H1 (cell line): ENCODE measurements around the gene ANO2. TPM values are rescaled to one million over a fixed set of nuclear protein-coding genes. Genes with fewer than 3 reads are reported as not detected.

Source experiments
- CTCF ChIA-PET: fragments of 300-600 bp; sonication (Branson Sonifier 250); formaldehyde crosslinking; loops from one replicate; lab custom pipeline; 2021; ENCODE audit not compliant: partially characterized antibody; lab: Charles Lee
- POLR2A ChIA-PET: fragments of 300-600 bp; sonication (Branson Sonifier 250); formaldehyde crosslinking; loops from one replicate; lab custom pipeline; 2021; ENCODE audit warnings: inconsistent platforms; ENCODE audit not compliant: partially characterized antibody; lab: Charles Lee
- DNase-seq, 2 experiments: peaks; one replicate each; pipeline versions ENCODE4 v3.0.0 to v3.0.0-alpha.2; 2010 to 2022; ENCODE audit warnings: low spot score in 2 of 2, low read depth in 1 of 2, mixed read lengths in 1 of 2
- FAIRE-seq: peaks from 2 replicates; lab custom pipeline; 2011; peaks lifted over from hg19 to GRCh38; lab: Jason Lieb, UNC
- H2AFZ ChIP-seq: 2 replicates; pipeline ENCODE4 v1.8.1; 2012; ENCODE audit warnings: low read length, inconsistent platforms
- H2AK5ac ChIP-seq: 2 replicates; pipeline ENCODE4 v1.6.1; 2013; ENCODE audit warnings: low read depth, low read length
- H2BK120ac ChIP-seq: replicated peaks from 2 replicates; pipeline ENCODE3; 2013; ENCODE audit warnings: low read depth, low read length, inconsistent platforms
- H2BK12ac ChIP-seq: 2 replicates; pipeline ENCODE4 v1.6.1; 2013; ENCODE audit warnings: low read depth, low read length
- H2BK15ac ChIP-seq: 2 replicates; pipeline ENCODE4 v1.6.1; 2013; ENCODE audit warnings: low read length
- H2BK20ac ChIP-seq: 2 replicates; pipeline ENCODE4 v1.6.1; 2013; ENCODE audit warnings: low read length
- H2BK5ac ChIP-seq: 2 replicates; pipeline ENCODE4 v1.6.1; 2013; ENCODE audit warnings: low read depth, low read length
- H3K14ac ChIP-seq: 2 replicates; pipeline ENCODE4 v1.6.1; 2013; ENCODE audit warnings: inconsistent platforms; ENCODE audit not compliant: insufficient read length
- H3K18ac ChIP-seq: 2 replicates; pipeline ENCODE4 v1.6.1; 2013; ENCODE audit warnings: low read length; ENCODE audit errors: extremely low read depth
- H3K23ac ChIP-seq: 2 replicates; pipeline ENCODE4 v1.6.1; 2013; ENCODE audit warnings: inconsistent platforms; ENCODE audit not compliant: insufficient read length
- H3K23me2 ChIP-seq: 2 replicates; pipeline ENCODE4 v1.6.1; 2013; ENCODE audit warnings: low read depth, low read length
- H3K27ac ChIP-seq: 2 replicates; pipeline ENCODE4 v1.6.1; 2011; ENCODE audit warnings: low read depth, low read length, inconsistent platforms
- H3K27me3 ChIP-seq, 4 experiments: replicated peaks in 1 of 4; 1 replicate in 1 of 4; 2 replicates in 3 of 4; pipeline versions ENCODE4 v1.6.1 to v1.8.1; 2011 to 2013; ENCODE audit warnings: low read length in 3 of 4, mild to moderate bottlenecking in 3 of 4, inconsistent platforms in 2 of 4, mixed read lengths in 2 of 4, moderate library complexity in 1 of 4; ENCODE audit not compliant: control insufficient read depth in 3 of 4, insufficient read depth in 3 of 4; ENCODE audit errors: extremely low read depth in 1 of 4
- H3K36me3 ChIP-seq, 4 experiments: 2 replicates each; pipeline versions ENCODE4 v1.6.1 to v1.8.1; 2011 to 2013; ENCODE audit warnings: mild to moderate bottlenecking in 4 of 4, low read length in 3 of 4, moderate library complexity in 2 of 4, control low read depth in 1 of 4, inconsistent platforms in 1 of 4; ENCODE audit not compliant: insufficient read depth in 4 of 4, control insufficient read depth in 2 of 4
- H3K4ac ChIP-seq: replicated peaks from 2 replicates; pipeline ENCODE3; 2013; ENCODE audit warnings: low read length, low read depth, mixed read lengths, inconsistent platforms; ENCODE audit not compliant: insufficient read length
- H3K4me1 ChIP-seq, 4 experiments: replicated peaks in 1 of 4; 1 replicate in 1 of 4; 2 replicates in 3 of 4; pipeline versions ENCODE4 v1.6.1 to v1.8.1; 2011 to 2013; ENCODE audit warnings: low read length in 3 of 4, inconsistent platforms in 2 of 4, mixed read lengths in 1 of 4; ENCODE audit not compliant: insufficient read depth in 4 of 4, control insufficient read depth in 3 of 4
- H3K4me2 ChIP-seq, 2 experiments: 2 replicates each; pipeline versions ENCODE4 v1.6.1 to v1.8.1; 2011 to 2013; ENCODE audit warnings: low read depth in 2 of 2, low read length in 2 of 2, control low read depth in 1 of 2, inconsistent platforms in 1 of 2, mild to moderate bottlenecking in 1 of 2; ENCODE audit not compliant: insufficient read depth in 1 of 2
- H3K4me3 ChIP-seq, 4 experiments: fragments of 200-600, 300-600 bp in 1 of 4; sonication (generic), shearing (Covaris generic), sonication (Bioruptor Twin) in 1 of 4; 2 replicates each; pipeline versions ENCODE4 v1.5.1 to v1.8.1; 2011 to 2016; ENCODE audit warnings: low read length in 4 of 4, low read depth in 3 of 4, control low read depth in 2 of 4, inconsistent platforms in 2 of 4, mild to moderate bottlenecking in 2 of 4, mixed read lengths in 1 of 4, moderate library complexity in 1 of 4; ENCODE audit not compliant: insufficient read depth in 2 of 4; ENCODE audit errors: extremely low read depth in 1 of 4
- H3K56ac ChIP-seq: replicated peaks from 2 replicates; pipeline ENCODE3; 2013; ENCODE audit warnings: low read depth, mild to moderate bottlenecking, mixed read lengths, low read length, inconsistent platforms; ENCODE audit not compliant: insufficient read length
- H3K79me1 ChIP-seq: 2 replicates; pipeline ENCODE4 v1.6.1; 2013; ENCODE audit warnings: low read depth, low read length, control low read depth
- H3K79me2 ChIP-seq, 2 experiments: 2 replicates each; pipeline versions ENCODE4 v1.6.1 to v1.8.1; 2012 to 2013; ENCODE audit warnings: low read length in 2 of 2, mild to moderate bottlenecking in 2 of 2, inconsistent platforms in 1 of 2; ENCODE audit not compliant: insufficient read depth in 2 of 2, control insufficient read depth in 1 of 2
- H3K9ac ChIP-seq, 4 experiments: replicated peaks in 1 of 4; 1 replicate in 1 of 4; 2 replicates in 3 of 4; pipeline versions ENCODE4 v1.6.1 to v1.8.1; 2011 to 2013; ENCODE audit warnings: low read depth in 3 of 4, low read length in 3 of 4, control low read depth in 2 of 4, mild to moderate bottlenecking in 2 of 4, moderate library complexity in 2 of 4, inconsistent platforms in 1 of 4; ENCODE audit errors: extremely low read depth in 1 of 4
- H3K9me3 ChIP-seq, 2 experiments: 2 replicates each; pipeline versions ENCODE4 v1.6.1 to v1.8.1; 2012 to 2013; ENCODE audit warnings: mild to moderate bottlenecking in 2 of 2, moderate library complexity in 2 of 2, control low read depth in 1 of 2, inconsistent platforms in 1 of 2, low read depth in 1 of 2, low read length in 1 of 2, mixed read lengths in 1 of 2; ENCODE audit not compliant: insufficient read depth in 2 of 2
- H4K20me1 ChIP-seq, 2 experiments: replicated peaks in 1 of 2; 2 replicates each; pipeline versions ENCODE3 to v1.8.1; 2011 to 2013; ENCODE audit warnings: inconsistent platforms in 2 of 2, low read length in 2 of 2, mild to moderate bottlenecking in 1 of 2; ENCODE audit not compliant: insufficient read depth in 2 of 2, control insufficient read depth in 1 of 2
- H4K5ac ChIP-seq: 2 replicates; pipeline ENCODE4 v1.6.1; 2013; ENCODE audit warnings: low read length, low read depth, mixed read lengths, inconsistent platforms; ENCODE audit not compliant: insufficient read length
- H4K8ac ChIP-seq: 2 replicates; pipeline ENCODE4 v1.8.0; 2013; ENCODE audit warnings: mild to moderate bottlenecking, moderate library complexity, low read length, inconsistent platforms; ENCODE audit not compliant: insufficient read depth; ENCODE audit errors: extremely low read depth
- H4K91ac ChIP-seq: replicated peaks from 2 replicates; pipeline ENCODE3; 2013; ENCODE audit warnings: low read length, mixed read lengths, inconsistent platforms; ENCODE audit not compliant: insufficient read length
- SIX5 ChIP-seq: IDR thresholded peaks from 2 replicates; pipeline ENCODE4 v1.6.1; 2011; ENCODE audit warnings: mild to moderate bottlenecking, low read depth, low read length
- TEAD4 ChIP-seq: IDR thresholded peaks from 2 replicates; pipeline ENCODE4 v1.6.1; 2012; ENCODE audit warnings: low read depth, low read length, inconsistent platforms, mixed read lengths
- USF2 ChIP-seq: IDR thresholded peaks from 2 replicates; pipeline ENCODE4 v1.6.1; 2011; ENCODE audit warnings: low read length, improper control_type of control experiment
- WGBS, 2 experiments: shearing (Covaris generic) in 1 of 2; methylation state at CpG; one replicate each; pipeline versions ENCODE4 v1.1.6 to v1.1.7; 2013 to 2015; ENCODE audit warnings: low lambda C conversion rate in 2 of 2, mixed read lengths in 2 of 2, inconsistent platforms in 1 of 2, low coverage in 1 of 2, missing lambda C conversion rate in 1 of 2; ENCODE audit not compliant: insufficient replicate concordance in 2 of 2, insufficient coverage in 1 of 2, insufficient read length in 1 of 2; ENCODE audit errors: extremely low coverage in 1 of 2, missing lambda C conversion rate in 1 of 2; 5-methylcytosine and 5-hydroxymethylcytosine counted together
- polyA plus RNA-seq, 7 experiments: library from polyadenylated mRNA; depleted of rRNA in 3 of 7; stranded (reverse) in 5 of 7; unstranded in 2 of 7; fragments of >200 nt in 5 of 7; fragments of 200-250 nt in 2 of 7; gene quantifications; 1 replicate in 5 of 7; 2 replicates in 1 of 7; 4 replicates in 1 of 7; pipeline versions ENCODE4 v1.2.1 to v1.2.3, GENCODE V29; 2011 to 2013; ENCODE audit warnings: missing spikeins in 2 of 7, mixed read lengths in 2 of 7
- total RNA-seq: library from RNA; stranded (reverse); fragmentation: NEBNext Ultra II Directional; extraction: Animal tissue kit (Norgen Biotek cat#: 25700); gene quantifications from 2 replicates; pipeline ENCODE4 v1.2.1, GENCODE V29; 2021
- TF ChIP-seq, protein P1 (sequence below): IDR thresholded peaks from 2 replicates; pipeline ENCODE4 v1.6.1; 2011; ENCODE audit warnings: low read depth, mild to moderate bottlenecking, low read length; ENCODE audit not compliant: insufficient read depth

ANO2 gene
- total and polyA plus RNA-seq, 2 of the 8 experiments (the other 6 are each of a cell fraction or from before 2014, with no cell fraction given): 1.9 to 5.5 TPM

- Histone ChIP-seq H3K27ac (no peak overlapping the region), H3K79me1 (no peaks in the 10 kb centered on the region), H4K20me1 (no peaks in the 10 kb centered on the region), H3K79me2 (no peaks in the 10 kb centered on the region), H3K4me1 (peaks cover 0 to 10% (median 4%) of the 10 kb centered on the region in 4 experiments; a peak in 3 of 7 replicates), H3K14ac (no peak overlapping the region), H2AFZ (no peak overlapping the region), H3K23ac (no peak overlapping the region), H3K4ac (no peak overlapping the region), H3K36me3 (no peaks in the 10 kb centered on the region), H4K91ac (no peak overlapping the region), H3K9ac (no peak overlapping the region), H3K56ac (no peak overlapping the region), H2AK5ac (no peak overlapping the region), H3K27me3 (no peaks in the 10 kb centered on the region; a peak in 1 of 7 replicates), H3K4me3 (no peak overlapping the region), H3K9me3 (no peaks in the 10 kb centered on the region), H2BK120ac (no peak overlapping the region), H4K5ac (no peak overlapping the region), H4K8ac (no peak overlapping the region), H3K23me2 (no peaks in the 10 kb centered on the region), H2BK20ac (peak overlapping the region; percentile 36; the same call in 1 of the 2 replicates), H2BK12ac (no peak overlapping the region), H2BK5ac (no peak overlapping the region), H3K18ac (no peak overlapping the region), H3K4me2 (no peak overlapping the region), H2BK15ac (no peak overlapping the region)
- FAIRE-seq: no peak
- DNase-seq: no peak
- CTCF ChIA-PET: interaction anchor here (0.6 to 2.8 kb wide), 11 partner anchors 9 to 702 kb away, joined by 3 to 18 read pairs (median 4); no protein-coding TSS in a partner anchor
- POLR2A ChIA-PET: interaction anchor here (0.6 to 1.4 kb wide), 4 partner anchors 9 to 79 kb away, joined by 3 read pairs; partner anchors contain the start of gene ANO2
- TF ChIP-seq, protein P1, sequence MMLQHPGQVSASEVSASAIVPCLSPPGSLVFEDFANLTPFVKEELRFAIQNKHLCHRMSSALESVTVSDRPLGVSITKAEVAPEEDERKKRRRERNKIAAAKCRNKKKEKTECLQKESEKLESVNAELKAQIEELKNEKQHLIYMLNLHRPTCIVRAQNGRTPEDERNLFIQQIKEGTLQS: no peak
- no peak for TF ChIP-seq SIX5
- TF ChIP-seq USF2: no peak
- TF ChIP-seq TEAD4: no peak
- WGBS, 2 experiments: 90% methylated on average over 8 of the region's 8 CpGs; no CpG with 5 or more reads in 1 of the 2 experiments
These were observed 70.5 kb downstream of the ANO2 start for GRCh38 chr12:5874514-5874913.
